GM18499 (cell line): ENCODE results near the gene ANO7.

Experiments used
- ATAC-seq: cut with Tn5 transposase; IDR thresholded peaks from one replicate; pipeline ENCODE4 v1.9.1; 2021; ENCODE audit warnings: moderate number of reproducible peaks; ENCODE audit not compliant: insufficient read depth, unreplicated experiment

Gene ANO7

DNA sequence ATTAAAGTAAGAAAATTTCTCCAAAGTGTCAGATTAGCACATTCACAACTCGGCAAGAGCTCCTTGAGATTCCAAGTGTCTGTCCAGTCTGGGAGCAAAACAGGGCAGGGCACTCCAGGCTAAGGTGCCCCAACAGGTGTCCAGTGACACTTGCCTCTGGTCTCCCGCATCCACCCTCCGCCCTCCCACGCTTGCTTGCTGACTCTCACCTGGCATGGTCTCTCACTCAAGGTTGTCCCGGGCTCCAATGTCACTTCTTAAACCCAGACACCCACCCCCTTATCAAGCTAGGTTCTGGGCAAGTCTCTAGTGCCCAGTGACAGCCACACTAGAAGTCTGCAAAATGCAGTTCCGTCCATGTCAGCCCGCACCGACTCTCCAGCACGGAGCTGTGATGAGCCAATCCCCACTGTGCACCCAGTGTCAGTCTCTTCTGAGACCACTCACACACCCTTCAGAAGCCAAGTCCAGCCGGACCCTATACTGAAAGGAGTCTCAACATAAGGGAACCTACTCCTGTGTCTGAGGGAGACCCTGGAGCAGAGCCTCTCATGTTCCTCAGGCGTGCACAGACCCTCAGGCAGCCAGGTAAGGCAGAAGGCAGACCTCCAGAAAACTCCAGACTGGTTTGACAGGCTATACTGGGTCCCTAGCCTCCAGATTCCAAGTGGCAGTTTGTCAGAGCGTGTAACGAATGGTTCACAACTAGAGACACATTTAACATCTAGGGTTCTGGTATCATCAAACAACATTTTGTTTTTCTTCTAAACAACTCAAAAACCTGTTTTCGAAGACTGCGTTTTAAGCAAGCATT is 81.4 kb downstream of the ANO7 start:
- no peak for ATAC-seq

DNA sequence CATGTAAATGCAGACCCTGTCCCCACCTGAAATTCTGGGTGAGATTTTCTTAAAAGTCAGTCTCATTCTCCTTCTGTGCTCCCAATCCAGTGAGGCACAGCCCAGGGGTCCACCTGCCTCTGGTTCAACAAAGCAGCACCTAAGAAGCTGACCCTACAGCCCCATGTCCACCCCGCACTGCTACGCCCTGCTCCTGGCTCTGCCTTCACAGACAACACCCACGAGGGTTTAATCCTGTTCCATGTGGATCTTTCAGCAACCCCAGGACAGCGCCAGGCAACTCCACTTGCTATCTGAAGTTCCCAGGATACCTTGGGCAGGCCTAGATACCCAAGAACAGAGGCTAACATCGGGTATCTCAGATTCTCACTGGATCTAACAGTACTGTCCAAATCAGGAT is 82.1 kb downstream of the ANO7 start:
- ATAC-seq: no peak

DNA sequence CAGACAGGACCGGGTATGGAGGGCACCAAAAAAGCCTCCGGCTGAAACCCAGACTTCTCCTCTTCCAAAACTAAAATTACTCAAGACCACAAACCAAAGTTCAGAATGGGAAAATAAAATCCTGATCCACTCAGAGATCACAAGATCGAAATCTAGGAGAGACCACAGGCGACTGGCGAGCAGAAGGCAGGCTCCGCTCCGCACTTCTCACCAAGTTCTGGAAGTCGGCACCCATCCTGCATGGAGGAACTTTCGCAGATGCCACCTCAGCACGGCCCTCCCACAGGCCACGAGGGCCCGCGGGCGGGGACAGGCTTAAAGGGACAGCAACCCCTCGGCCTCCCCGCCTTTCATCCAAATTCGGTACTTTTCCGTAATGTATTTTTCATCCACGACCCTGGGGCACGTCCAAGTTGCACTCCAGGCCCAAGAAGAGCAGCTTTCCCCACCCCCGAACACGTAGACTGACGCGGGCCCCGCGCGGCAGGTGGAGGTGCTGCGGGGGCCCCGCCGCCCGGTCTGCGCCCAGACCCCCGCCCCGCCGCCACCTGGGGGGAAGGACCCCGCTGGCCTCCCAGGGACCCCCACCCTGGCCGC is 83.3 kb downstream of the ANO7 start:
- no peak for ATAC-seq

DNA sequence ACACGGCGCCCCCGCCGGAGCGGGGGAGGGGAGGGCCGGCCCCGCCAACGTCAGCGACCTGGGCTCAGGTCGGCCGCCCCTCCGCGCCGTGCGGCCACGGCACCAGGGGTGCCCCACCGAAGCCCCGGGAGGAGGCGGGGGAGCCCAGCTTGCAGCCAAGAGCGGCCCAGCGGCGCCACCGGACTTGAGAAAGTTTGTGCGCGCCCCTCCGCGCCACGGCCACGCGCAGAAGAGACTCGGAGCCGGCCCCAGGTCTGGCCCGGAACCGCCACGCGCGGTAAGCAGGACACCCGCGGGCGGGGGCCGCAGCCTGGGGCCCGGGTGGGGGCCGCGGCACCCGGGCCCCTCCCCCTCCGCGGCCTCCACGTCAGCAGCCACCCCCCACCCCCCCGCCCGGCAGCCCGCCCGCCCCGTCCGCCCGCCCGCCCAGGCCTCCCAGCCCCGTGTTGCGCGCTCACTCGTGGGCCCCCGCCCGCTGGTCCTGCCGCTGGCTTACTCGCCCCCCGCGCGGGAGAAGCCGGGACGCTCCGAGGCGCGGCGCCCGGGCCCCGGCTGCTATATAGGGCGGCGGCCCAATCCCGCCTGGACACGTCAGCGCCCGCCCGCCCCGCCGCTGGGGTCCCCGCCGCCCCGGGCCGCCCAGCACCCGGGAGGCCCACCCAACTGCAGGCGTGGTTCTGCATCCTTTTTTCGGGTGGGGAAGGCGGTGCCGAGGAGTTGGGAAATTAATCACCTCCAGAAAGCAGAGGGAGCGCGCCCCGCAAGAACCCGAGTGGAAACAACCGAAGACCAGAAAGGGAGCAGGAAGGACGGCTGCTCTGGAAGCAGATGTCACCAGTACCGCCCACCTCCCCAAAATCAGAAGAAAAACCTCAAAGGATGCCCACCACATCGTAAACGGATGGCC is 84.1 kb downstream of the ANO7 start:
- ATAC-seq: no peak

DNA sequence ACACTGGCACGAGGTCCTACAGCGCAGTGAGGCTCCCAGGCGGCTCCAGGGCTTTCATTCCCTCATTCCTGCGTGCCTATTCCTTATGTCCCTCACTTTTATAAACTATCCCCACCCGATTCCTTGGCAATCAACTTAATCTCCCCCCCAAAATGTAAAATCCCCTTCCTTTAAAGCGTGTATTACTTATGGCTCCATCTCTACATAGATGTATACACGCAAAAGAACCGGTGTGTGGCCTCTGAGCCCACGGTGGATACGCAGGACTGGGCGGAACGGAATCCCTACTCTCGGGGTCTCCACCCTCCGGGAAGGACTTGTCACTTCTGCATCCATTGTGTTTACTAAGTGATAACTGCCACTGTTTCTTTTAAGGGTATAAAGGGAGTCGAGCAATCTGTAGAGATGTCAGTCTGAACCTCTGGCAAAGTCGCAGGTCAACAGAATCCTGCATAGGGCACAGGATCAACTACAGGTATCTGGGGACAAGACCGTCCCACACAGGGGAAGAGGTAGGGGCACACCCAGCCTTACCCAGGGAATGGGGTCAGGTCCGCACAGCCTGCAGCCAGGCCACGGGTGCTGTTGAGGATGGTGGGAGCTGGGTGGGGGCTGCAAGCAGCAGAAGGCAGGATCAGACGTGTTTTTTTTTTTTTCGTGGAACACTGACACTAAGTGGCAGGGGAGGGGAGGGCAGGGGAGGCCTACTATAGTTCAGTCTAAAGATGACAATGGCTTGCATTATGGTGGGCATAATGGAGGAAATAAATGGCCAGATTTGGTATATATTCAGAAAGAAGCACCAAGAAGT is 84.9 kb downstream of the ANO7 start:
- ATAC-seq: no peak

DNA sequence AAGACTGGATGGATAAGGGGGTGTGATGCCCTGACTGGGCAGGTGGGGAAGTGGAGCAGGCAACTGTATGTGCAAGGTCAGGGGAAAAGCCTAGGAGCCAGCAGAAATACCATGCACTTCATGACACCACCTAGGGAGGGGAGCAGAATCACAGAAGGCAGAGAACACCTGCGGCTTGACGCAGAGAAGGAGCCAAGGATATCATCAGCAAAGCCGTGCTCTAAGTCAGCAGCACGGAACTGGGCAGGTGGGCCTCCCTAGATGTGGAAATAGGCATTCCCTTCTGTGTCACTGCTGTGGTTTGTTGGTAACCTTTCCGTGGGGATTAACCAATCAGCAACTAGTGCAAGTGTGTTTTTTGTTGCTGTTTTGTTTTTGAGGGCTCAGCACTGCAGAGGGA is 85.7 kb downstream of the ANO7 start:
- no peak for ATAC-seq
